AG10803 (cell line): ENCODE results near the gene IGFBP3.
"Not testable (repeated sequence)": the region's sequence is repeated elsewhere in the genome, so short reads cannot be mapped to it uniquely, and the experiment has no call there.

Experiments used
- DNase-seq: peaks from one replicate; pipeline ENCODE4 v3.0.0; 2010; ENCODE audit warnings: low read depth
- H3K4me3 ChIP-seq: 2 replicates; pipeline ENCODE4 v1.5.1; 2011; ENCODE audit warnings: mild to moderate bottlenecking, low read length, control low read depth
- TF ChIP-seq, protein P1 (sequence below): conservative IDR thresholded peaks from 2 replicates; pipeline ENCODE4 v1.5.1; 2011; ENCODE audit warnings: mild to moderate bottlenecking, low read length, control low read depth, inconsistent platforms

IGFBP3 gene

DNA sequence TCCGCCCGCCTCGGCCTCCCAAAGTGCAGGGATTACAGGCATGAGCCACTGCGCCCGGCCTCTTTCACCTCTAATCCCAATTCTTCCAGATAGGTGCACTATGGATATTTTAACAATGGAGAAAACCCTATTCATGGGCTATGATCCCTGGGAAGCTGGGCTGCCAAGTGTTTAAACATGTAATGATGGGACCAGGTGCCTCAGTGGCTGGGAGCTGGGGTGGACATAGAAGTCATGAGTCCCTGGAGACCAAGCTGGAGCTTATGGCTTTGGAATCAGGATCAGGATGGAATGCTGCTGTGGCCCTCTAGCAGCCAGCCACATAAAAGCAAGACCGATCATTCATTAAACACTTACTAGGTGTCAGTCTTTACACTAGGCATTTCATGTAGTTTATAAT, 41.8 kb upstream of the IGFBP3 start:
- DNase-seq: no peak
- no peak overlapping the region for H3K4me3 ChIP-seq
- TF ChIP-seq, protein P1, sequence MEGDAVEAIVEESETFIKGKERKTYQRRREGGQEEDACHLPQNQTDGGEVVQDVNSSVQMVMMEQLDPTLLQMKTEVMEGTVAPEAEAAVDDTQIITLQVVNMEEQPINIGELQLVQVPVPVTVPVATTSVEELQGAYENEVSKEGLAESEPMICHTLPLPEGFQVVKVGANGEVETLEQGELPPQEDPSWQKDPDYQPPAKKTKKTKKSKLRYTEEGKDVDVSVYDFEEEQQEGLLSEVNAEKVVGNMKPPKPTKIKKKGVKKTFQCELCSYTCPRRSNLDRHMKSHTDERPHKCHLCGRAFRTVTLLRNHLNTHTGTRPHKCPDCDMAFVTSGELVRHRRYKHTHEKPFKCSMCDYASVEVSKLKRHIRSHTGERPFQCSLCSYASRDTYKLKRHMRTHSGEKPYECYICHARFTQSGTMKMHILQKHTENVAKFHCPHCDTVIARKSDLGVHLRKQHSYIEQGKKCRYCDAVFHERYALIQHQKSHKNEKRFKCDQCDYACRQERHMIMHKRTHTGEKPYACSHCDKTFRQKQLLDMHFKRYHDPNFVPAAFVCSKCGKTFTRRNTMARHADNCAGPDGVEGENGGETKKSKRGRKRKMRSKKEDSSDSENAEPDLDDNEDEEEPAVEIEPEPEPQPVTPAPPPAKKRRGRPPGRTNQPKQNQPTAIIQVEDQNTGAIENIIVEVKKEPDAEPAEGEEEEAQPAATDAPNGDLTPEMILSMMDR: no peak

DNA sequence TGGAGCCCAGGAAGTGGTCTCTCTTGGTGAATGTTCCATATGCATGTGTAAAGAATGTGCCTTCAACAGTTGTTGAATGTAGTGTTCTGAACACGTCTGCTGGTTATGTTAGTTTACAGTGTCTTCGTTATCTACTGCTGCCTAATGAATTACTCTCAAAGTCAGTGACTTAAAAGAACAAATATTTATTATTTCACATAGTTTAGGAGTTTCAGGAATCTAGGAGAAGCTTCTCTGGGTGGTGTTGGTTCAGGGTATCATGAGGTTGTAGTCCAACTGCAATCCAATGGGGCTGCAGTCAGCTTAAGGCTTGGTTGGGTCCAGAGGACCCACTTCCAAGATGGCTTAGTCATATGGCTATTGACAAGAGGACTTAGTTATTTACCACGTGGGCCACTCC, 36.6 kb upstream of the IGFBP3 start:
- H3K4me3 ChIP-seq: no peak overlapping the region
- no peak for DNase-seq
- TF ChIP-seq, protein P1: no peak

DNA sequence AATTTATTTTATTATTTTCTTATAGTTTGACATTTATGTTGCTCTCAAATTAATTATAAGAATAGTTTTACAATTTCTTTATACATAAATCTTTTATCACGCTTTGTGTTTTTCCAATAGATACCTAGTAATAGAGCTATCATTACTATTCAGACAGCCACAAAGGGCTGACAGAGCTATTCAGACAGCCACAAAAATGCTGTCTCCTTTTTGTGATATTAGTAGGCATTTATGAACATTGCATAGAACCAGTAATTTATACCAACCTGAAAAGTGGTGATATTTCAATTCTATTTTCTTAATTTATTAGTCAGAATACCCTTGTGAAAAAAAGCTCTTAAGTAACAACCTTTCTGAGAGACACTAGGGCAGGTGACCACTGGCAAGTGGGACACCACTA, 34.2 kb upstream of the IGFBP3 start:
- no peak overlapping the region for H3K4me3 ChIP-seq
- TF ChIP-seq, protein P1: no peak
- DNase-seq: peak; percentile 18

DNA sequence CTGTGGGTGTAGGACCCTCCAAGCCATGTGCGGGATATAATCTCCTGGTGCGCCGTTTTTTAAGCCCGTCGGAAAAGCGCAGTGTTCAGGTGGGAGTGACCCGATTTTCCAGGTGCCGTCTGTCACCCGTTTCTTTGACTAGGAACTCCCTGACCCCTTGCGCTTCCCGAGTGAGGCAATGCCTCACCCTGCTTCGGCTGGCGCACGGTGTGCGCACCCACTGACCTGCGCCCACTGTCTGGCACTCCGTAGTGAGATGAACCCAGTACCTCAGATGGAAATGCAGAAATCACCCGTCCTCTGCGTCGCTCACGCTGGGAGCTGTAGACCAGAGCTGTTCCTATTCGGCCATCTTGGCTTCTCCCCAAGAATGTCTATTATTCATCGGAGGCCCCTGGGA, 32.0 kb upstream of the IGFBP3 start:
- not testable (repeated sequence) for DNase-seq, H3K4me3 ChIP-seq

DNA sequence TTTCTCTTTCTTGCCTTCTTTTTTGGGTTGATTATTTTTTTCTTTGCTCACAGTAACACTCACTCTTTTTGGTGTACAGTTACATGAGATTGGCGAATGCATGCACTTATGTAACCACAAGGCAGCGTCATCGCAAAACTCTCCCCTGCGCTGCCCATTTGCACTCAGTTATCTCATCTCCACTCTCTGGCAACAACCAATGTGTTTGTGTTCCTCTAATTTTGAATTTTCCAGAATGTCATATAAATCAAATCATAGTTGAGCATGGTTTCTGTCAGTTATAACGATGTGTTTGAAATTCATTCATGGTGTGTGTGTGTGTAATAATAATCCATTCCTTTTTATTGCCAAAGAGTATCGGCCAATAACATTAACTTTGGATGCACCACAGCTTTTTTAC, 23.0 kb upstream of the IGFBP3 start:
- no peak overlapping the region for H3K4me3 ChIP-seq
- no peak for DNase-seq
- TF ChIP-seq, protein P1: no peak

DNA sequence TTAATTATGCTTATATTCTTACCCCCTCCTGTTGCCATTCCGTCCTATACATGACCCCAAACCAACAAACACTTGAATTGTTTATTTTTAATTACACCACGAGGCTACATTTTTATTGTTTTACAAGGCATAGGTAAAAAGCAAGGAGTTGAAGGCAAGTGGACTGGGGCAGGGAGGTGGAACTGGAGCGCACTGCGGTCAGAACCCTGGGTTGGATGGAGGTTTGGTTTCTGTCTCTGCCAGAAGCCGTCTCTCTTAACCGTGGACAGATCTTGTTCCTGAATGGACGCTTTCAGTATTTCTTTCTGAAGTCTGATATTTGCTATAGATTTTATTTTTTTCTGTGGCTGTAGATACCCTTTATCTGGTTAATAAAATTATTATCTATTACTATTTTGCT, 19.9 kb upstream of the IGFBP3 start:
- TF ChIP-seq, protein P1: no peak
- H3K4me3 ChIP-seq: no peak overlapping the region
- no peak for DNase-seq

DNA sequence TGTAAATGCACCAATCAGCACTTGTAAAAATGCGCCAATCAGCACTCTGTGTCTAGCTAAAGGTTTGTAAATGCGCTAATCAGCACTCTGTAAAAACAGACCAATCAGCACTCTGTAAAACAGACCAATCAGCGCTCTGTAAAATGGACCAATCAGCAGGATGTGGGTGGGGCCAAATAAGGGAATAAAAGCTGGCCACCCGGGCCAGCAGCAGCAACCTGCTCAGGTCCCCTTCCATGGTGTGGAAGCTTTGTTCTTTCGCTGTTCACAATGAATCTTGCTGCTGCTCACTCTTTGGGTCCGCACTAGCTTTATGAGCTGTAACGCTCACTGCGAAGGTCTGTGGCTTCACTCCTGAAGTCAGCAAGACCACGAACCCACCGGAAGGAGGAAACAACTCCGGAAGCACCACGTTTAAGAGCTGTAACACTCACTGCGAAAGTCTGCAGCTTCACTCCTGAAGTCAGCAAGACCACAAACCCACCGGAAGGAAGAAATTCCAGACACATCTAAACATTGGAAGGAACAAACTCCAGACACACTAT, 19.2 kb upstream of the IGFBP3 start:
- H3K4me3 ChIP-seq, DNase-seq: not testable (repeated sequence)

DNA sequence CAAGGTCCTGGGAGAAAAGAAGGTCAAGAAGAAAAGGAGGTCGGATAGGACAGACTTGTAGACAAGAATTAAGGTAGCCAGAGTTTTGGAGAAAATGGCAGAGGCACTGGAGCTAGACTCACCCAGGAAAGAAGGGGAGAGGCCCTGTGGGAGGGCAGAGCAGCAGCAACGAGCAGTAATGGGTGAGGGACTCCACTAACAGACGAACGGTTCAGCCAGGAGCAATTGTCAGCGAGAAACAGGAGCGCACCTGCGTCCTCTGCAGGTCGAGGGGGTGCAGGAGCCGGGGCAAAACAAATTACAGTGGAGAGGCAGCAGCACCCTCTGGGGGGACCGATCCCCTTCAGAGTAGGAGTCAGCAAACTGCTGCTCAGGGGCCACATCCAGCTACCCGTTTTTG, 18.5 kb upstream of the IGFBP3 start:
- H3K4me3 ChIP-seq: no peak overlapping the region
- no peak for DNase-seq
- TF ChIP-seq, protein P1: no peak
